HEK293T (cell line): ENCODE data around the gene CCSER1.

Experiments used
- ELF4 ChIP-seq: fragments of 450-650 bp; IDR thresholded peaks from 2 replicates; pipeline ENCODE4 v1.6.1; 2017; ENCODE audit warnings: antibody characterized with exemption
- FOXM1 ChIP-seq: fragments of 450-650 bp; IDR thresholded peaks from 2 replicates; pipeline ENCODE4 v1.6.1; 2017; ENCODE audit warnings: mild to moderate bottlenecking, borderline replicate concordance
- HDGF ChIP-seq: fragments of 450-650 bp; IDR thresholded peaks from 2 replicates; pipeline ENCODE4 v1.6.1; 2017; ENCODE audit warnings: antibody characterized with exemption, borderline replicate concordance
- NFRKB ChIP-seq: fragments of 450-650 bp; IDR thresholded peaks from 2 replicates; pipeline ENCODE4 v1.6.1; 2016; ENCODE audit warnings: mild to moderate bottlenecking, moderate library complexity

- no peak for TF ChIP-seq FOXM1
- no peak for TF ChIP-seq ELF4
- no peak for TF ChIP-seq NFRKB
- TF ChIP-seq HDGF = no peak
These were observed 113.8 kb downstream of the CCSER1 start for GRCh38 chr4:90241008-90241407.
